GM21390 (cell line): ENCODE results near the gene SNRNP25.
"Not testable (repeated sequence)": the region's sequence is repeated elsewhere in the genome, so short reads cannot be mapped to it uniquely, and the experiment has no call there.

ENCODE experiments used
- ATAC-seq: cut with Tn5 transposase; IDR thresholded peaks from one replicate; pipeline ENCODE4 v1.9.1; 2021; ENCODE audit not compliant: unreplicated experiment

SNRNP25 gene

DNA sequence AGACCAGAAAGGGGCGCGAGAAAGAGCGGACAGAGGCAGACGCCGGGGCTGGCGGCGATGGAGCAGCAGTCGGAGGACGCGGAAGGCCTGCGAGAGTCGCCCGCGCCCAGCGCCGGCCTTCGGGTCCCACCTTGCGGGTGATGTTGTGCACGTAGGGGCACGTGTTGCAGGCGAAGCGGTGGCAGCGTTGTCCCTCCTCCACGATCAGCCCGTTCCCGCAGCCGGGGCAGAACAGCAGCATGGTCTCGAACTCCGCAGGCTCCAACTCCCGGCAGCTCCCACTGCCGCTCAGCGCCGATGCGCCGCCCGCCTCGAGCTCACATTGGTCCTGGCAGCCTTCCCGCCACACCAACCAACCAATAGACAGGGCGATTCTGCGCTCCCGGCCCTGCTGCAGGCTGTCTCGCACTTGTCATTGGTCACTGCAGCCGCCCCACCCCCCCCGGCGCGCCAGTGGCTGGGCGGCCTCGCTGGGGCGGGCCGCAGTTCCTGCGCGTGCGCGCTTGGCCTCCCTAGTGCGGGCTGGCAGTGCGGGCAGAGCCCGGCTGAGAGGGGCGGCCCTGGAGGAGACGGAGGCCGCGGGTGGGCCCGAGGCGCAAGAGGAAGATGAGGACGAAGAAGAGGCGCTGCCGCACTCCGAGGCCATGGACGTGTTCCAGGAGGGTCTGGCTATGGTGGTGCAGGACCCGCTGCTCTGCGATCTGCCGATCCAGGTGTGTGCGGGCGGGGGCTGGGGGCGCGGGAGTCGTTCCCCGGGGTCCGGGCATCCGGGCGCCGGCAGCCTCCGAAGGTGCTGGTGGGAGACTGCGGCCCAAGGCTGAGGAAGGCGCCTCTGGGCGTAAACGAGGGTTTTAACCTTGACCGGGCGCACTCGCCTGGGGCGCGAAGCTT lies at the start of gene SNRNP25, which contains the start of gene POLR3K:
Gene SNRNP25, plus strand, starts transcription at position 483 of the 891 bp plus-strand sequence. Its CDS starts 189 bp downstream, at position 672.
Gene POLR3K, minus strand, starts transcription at position 263 of the 891 bp plus-strand sequence. Its CDS starts 22 bp downstream, at position 241.
- ATAC-seq: peak; percentile 88

DNA sequence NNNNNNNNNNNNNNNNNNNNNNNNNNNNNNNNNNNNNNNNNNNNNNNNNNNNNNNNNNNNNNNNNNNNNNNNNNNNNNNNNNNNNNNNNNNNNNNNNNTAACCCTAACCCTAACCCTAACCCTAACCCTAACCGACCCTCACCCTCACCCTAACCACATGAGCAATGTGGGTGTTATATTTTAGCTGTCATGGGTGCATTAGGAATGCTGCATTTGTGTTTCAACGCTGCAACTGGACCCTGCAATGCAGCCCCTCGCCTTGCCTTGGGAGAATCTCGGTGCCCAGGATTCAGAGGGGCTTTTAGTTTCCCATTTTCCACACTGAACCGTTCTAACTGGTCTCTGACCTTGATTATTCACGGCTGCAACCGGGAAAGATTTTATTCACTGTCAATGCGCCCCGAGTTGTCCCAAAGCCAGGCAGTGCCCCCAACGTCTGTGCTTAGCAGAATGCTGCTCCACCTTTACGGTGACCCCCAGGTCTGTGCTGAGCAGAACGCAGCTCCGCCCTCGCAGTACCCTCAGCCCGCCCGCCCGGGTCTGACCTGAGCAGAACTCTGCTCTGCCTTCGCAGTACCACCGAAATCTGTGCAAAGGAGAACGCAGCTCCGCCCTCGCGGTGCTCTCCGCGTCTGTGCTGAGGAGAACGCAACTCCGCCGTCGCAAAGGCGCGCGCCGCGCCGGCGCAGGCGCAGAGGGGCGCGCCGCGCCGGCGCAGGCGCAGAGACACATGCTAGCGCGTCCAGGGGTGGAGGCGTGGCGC lies 43.5 kb upstream of the SNRNP25 start:
- no peak for ATAC-seq

DNA sequence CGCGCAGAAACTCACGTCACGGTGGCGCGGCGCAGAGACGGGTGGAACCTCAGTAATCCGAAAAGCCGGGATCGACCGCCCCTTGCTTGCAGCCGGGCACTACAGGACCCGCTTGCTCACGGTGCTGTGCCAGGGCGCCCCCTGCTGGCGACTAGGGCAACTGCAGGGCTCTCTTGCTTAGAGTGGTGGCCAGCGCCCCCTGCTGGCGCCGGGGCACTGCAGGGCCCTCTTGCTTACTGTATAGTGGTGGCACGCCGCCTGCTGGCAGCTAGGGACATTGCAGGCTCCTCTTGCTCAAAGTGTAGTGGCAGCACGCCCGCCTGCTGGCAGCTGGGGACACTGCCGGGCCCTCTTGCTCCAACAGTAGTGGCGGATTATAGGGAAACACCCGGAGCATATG lies 42.9 kb upstream of the SNRNP25 start:
- not testable (repeated sequence) for ATAC-seq

DNA sequence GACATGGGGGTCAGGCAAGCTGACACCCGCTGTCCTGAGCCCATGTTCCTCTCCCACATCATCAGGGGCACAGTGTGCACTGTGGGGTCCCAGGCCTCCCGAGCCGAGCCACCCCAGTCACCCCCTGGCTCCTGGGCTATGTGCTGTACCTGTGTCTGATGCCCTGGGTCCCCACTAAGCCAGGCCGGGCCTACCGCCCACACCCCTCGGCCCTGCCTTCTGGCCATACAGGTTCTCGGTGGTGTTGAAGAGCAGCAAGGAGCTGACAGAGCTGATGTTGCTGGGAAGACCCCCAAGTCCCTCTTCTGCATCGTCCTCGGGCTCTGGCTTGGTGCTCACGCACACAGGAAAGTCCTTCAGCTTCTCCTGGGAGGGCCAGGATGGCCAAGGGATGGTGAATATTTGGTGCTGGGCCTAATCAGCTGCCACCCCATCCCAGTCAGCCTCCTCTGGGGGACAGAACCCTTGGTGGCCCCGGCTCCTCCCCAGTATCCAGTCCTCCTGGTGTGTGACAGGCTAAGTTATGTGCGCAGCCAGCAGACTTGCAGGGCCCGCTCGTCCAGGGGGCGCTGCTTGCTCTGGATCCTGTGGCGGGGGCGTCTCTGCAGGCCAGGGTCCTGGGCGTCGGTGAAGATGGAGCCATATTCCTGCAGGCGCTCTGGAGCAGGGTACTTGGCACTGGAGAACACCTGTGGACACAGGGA lies 36.4 kb upstream of the SNRNP25 start:
- ATAC-seq: not testable (repeated sequence)

DNA sequence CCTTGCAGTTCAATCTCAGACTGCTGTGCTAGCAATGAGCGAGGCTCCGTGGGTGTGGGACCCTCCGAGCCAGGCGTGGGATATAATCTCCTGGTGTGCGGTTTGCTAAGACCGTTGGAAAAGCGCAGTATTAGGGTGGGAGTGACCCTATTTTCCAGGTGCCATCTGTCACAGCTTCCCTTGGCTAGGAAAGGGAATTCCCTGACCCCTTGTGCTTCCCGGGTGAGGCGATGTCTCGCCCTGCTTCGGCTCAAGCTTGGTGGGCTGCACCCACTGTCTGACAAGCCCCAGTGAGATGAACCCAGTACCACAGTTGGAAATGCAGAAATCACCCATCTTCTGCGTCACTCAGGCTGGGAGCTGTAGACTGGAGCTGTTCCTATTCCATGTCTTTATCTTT lies 32.7 kb upstream of the SNRNP25 start:
- not testable (repeated sequence) for ATAC-seq

DNA sequence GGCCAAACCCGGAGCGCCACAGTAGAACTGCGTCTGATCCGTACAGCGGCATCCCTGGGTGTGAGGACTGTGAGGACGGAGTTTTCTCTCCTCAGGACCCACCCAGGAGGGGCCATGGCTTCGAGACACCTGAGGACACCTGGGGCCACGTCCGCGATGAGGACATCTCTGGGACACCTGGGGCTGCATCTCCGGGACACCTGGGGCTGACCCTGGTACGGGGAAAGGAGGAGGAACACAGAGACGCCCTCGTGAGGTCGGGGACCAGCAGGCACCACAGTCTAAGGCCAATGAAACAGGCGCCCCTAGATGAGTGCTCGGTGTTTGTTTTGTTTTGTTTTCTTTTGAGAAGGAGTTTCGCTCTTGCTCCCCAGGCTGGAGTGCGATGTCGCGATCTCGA lies 29.5 kb upstream of the SNRNP25 start:
- ATAC-seq: not testable (repeated sequence)

DNA sequence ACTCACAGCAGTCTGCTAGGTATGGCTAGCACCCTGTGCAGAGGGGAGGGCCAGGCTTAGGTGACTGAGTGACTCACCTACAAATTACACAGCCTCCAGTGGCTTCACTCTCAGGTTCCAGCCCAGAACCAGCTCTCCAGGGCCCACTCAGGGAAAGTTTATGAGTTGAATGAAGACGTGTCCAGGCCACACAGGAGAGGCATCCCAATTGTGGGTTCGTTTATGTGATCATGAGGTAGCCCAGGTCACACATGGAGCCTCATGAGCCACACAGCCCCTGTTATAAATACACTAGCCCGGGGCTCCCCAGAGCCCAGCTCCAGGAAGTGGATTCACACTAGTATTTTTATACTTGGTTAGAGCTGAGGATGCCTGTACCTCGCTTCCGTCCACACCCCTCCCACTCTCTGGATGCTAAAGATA lies 27.7 kb upstream of the SNRNP25 start:
- ATAC-seq: not testable (repeated sequence)

DNA sequence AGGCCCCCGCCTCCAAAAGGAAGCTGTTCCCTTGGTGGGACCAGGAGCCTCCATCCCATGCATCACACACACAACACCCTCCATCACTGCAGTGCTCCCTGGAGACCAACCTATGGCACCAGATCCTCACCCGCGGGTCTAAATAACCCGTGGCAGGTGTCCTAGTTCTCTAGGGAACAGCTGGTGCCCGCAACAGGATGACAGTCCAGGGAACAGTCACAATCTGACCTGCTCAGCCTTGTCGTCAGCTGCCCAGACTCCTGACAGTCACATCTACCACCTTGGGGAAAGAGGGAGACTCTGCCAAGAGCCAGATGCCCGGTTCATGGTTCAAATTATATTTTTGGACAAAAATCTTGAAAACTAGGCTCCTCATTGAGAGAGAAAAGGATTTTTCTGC lies 23.0 kb upstream of the SNRNP25 start:
- ATAC-seq: not testable (repeated sequence)

DNA sequence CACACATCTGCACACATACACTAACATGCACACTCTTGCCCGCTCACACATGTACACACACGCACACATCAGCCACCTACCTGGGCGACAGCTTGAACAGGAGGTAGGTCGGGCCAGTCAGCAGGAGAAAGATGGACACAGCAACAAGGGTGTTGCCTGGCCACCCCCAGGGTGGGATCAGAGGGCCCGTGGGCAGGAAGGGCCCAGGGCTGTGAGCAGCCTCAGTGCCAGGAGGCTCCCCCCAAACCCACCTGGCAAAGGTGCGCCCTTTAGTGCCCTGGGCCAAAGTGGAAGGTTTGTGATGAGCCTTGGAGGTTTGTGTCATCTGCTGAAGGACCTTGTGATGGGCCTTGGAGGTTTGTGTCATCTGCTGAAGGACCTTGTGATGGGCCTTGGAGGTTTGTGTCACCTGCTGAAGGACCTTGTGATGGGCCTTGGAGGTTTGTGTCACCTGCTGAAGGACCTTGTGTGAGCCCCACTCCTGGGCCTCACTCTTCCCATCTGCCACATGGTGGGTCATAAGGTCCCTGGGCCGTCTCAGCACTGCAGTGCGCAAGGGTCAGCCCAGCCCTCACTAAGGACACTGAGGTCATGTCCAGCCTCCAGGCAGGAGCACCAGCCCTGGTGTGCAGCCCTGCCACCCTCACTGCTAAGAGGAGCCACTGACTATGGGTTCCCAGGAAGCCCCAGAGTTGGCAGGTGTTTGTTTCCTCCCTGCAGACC lies 20.3 kb upstream of the SNRNP25 start:
- ATAC-seq: not testable (repeated sequence)

DNA sequence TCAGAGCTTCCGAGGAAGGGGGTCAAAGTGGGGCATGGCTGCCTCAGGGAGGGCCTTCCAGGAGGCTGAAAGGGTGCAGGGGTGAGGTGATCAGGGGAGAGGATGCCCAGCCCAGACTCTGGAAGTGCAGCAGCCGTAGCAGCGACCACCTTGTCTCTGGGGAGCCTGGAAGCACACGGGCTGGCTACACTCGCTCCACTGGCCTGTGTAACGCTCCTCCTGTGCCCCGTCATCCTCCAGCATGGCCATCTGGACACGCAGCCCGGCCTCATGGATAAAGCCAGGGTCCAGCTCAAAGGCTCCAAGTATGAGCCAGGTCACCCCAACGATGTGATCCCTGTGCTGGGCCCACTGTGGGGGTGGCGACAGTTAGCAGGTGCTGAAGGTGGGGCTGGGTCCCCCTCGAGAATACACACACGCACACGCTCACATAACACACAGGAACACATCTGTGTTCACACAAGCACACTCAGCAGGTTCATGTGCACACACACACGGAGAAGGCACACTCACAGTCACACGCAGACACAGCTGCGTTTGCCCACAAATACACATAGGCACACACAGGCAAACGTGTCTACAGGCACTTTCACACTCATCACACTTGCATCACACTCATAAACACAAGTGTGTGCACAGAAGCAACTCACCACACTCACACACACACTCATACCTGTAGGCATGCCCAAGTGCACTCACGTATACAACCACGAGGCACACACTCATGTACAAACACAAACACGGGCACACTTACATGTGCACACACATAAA lies 19.6 kb upstream of the SNRNP25 start:
- ATAC-seq: no peak

DNA sequence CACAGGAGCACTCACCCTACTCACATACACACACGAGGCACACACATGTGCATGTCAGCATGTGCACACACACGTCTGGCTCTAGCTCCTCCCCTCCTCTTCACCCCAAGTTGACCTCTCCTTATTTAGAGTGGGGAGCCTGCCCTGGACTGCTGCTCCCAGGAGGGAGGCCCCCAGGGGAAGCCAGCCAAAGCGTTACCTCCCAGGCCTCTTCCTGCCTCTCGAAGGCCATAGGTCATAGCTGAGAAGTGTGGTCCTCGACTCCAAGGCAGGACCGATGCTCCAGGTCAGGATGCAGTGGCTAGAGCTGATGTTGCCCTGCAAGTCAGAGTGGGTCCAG lies 19.0 kb upstream of the SNRNP25 start:
- ATAC-seq: no peak

DNA sequence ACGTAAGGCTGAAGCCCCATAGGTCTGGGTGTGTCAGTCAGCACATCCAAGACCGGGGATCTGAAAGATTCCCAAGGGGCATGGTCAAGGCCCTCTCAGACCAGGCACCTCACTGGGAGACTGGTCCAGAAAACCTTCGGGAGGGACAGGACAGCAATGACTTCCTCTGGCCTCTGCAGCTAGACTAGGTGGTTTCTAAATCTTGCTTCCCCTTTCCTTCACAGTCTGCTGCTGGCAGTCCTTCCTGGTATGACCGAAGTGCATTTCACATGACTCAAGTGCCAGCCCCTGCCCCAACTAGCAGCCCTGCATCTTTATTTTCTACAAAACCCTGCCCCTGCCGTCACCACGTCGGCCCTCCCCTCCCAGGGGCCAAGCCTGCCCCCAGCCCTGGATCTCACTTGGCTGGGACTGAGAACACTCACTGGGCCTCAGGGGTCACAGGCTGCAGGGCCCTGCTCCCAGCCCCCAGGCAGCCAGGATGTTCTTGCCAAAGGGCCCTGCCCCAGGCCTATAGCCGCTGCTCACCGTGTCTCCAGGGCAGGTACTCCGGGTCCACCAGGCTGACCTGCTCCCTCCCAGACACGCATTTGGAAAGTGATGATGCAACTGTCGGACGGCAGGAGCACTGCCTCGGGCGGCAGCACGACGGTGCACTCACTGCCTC lies 18.5 kb upstream of the SNRNP25 start:
- no peak for ATAC-seq

DNA sequence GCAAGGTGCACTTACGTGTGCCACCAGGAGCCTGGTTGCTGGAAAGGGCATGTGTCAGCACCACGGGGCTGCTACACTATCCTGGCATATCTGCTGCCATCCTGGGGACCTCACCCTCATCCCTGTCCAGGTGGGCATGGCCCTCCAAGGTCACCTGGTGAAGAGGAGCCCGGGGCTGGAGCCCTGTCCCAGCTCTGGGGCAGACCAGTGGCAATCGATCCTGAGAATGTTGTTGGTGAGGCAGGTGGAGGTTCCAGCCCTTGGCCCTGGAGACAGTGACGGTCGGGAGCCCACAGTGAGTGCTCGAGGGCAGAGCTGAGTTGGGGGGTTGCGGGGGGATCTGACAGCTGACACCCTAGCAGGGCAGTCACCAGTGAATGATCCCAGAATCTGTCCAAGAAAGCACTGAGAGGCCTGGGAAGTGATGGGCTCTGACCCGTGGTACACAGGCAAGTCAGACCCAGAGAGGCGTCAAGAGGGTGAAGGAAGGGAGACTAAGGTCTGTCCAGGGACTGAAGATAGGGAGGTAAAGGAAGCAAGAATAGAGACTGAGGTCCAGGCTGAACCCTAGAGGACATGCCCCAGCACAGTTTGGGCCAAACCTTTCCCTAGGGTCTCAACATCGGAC lies 17.8 kb upstream of the SNRNP25 start:
- ATAC-seq: no peak

DNA sequence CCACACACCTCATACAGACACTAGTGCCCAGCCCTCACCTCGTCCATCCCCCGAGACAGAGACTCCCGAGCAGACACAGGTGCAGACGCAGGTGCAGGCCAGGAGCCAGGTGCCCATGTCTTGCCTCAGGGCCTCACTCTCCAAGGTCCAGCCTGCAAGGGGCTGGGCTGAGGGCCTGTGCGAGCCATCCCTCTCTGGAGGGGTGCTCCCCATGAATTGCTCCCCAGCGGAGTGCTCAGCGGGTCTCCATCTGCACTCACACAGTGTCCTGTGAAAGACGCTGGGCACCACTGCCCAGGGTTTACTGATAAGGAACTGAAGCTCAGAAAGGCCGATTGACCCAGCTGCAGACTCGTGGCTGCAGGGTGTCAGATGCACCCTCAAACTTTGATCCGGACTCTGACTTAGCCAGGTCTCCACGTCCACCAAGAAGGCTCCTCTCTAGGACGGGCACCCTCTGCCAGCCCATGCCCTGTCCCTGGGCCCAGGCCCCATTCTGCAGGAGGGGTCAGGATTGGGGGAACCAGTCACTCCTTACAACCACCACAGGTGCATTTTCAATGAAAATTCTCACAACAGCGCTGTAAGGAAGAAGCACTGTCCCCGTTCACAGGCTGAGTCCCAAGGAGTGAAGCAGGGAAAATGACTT lies 17.2 kb upstream of the SNRNP25 start:
- no peak for ATAC-seq

DNA sequence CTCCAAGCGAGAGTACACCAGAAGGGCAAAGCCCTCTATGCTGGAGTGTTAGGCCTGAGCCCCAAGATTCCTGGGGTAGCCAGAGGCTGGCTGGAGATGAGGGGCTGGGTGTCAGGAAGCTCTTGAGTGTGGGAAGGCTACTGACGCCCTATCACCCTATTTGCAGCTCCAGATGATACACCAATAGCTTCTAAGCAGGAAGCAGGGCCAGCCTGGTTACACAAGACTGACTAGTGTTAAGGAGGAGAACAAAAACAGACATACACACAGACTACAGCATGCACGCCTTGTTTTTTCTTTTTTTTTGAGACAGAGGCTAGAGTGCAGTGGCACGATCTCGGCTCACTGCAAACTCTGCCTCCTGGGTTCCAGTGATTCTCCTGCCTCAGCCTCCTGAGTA lies 16.1 kb upstream of the SNRNP25 start:
- no peak for ATAC-seq

DNA sequence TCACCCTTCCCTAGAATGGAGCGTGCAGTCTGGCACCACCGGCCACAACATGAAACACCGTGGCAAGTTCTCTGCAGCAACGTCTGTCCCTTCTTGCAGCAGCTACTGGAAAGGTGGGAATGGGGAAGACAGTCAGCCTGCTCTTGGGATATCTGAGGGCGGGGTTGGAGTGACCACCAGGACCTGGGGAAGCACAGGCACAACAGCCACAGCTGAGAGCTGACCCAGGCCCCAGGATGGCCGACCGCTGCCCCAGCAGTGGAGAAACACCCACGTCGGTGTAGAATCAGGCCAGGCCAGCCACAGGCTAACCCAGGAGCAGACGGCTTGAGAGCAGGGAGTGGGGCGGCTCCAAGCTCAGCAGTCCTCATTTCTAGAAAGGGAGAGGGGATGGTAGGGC lies 15.4 kb upstream of the SNRNP25 start:
- ATAC-seq: not testable (repeated sequence)

DNA sequence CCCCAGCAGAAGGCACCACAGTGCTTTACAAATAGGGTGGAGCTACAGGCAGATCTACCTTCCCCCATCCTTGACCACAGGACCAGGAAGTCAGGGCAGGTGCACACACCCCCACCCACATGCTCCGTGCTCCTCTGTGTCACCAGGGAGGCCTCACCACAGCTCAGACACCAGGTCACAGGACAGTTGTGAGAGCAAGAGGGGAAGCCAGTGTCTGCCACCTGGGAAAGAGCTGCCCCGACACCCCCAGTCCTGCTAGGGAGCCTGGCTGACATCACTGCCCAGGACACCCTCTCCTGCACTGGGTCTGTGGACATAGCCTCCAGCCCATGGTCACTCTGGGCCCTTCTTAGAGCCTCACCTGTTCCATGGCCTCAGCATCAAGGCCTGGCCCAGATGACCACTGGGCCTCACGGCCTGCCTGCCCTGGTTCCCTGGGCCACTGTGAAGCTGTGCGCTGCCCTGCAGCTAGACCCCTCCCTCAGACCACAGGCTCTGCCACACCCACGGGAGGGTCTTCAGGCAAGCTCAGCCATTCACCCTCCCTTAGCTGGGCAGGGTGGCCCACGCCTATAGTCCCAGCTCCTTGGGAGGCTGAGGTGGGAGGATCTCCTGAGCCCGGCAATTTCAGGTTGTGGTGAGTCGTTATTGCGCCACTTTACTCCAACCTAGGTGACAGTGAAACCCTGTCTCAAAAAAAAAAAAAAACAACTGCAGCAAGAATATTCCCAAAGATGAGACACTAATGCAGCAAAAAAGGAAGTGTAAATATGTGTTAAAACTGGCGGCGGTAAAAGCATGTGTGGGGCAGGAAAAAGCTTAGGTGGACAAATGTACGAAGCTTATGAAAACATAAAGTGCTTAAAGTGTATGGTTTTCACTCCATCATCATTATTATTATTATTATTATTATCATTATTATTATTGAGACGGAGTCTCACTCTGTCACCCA lies 14.4 kb upstream of the SNRNP25 start:
- ATAC-seq: peak; percentile 57
